Tongue (tissue), 2 donors: ENCODE data around the gene ZNF536. TPM values are rescaled to one million over a fixed set of nuclear protein-coding genes. Genes with fewer than 3 reads are reported as not detected.
"Not testable (repeated sequence)": the region's sequence is repeated elsewhere in the genome, so short reads cannot be mapped to it uniquely, and the experiment has no call there.

Experiments
- DNase-seq: peaks from one replicate; pipeline ENCODE4 v3.0.0-alpha.2; 2015
- total RNA-seq: library from RNA; depleted of rRNA; stranded (reverse); fragments of >200 nt; gene quantifications from one replicate; pipeline ENCODE4 v1.2.3, GENCODE V29; 2014

ZNF536 gene
- total RNA-seq, 1 donor from 2014 or later = 8.3 TPM

- DNase-seq = no peak
Measured at GRCh38 chr19:30419568-30420180, 47.5 kb downstream of the ZNF536 start.

GRCh38 chr19:30420316-30420715, 48.1 kb downstream of the ZNF536 start:
- DNase-seq = no peak

- no peak for DNase-seq
Measured at GRCh38 chr19:30420881-30421280, 48.7 kb downstream of the ZNF536 start.

GRCh38 chr19:30421571-30421970, 49.4 kb downstream of the ZNF536 start:
- DNase-seq = no peak

- peak; percentile 78 for DNase-seq
Measured at GRCh38 chr19:30423481-30423880, 51.3 kb downstream of the ZNF536 start.

- DNase-seq = no peak
Measured at GRCh38 chr19:30425885-30426838, 54.0 kb downstream of the ZNF536 start.

- no peak for DNase-seq
Measured at GRCh38 chr19:30426864-30427263, 54.7 kb downstream of the ZNF536 start.

- DNase-seq = no peak
Measured at GRCh38 chr19:30428092-30428680, 56.0 kb downstream of the ZNF536 start.

GRCh38 chr19:30428844-30429243, 56.7 kb downstream of the ZNF536 start:
- DNase-seq = no peak

- no peak for DNase-seq
Measured at GRCh38 chr19:30430206-30430734, 58.1 kb downstream of the ZNF536 start.

GRCh38 chr19:30431591-30431990, 59.4 kb downstream of the ZNF536 start:
- DNase-seq = no peak

GRCh38 chr19:30434797-30435594, 62.8 kb downstream of the ZNF536 start:
- no peak for DNase-seq

- DNase-seq = no peak
Measured at GRCh38 chr19:30437869-30438268, 65.7 kb downstream of the ZNF536 start.

- peak; percentile 36 for DNase-seq
Measured at GRCh38 chr19:30439310-30439709, 67.1 kb downstream of the ZNF536 start.

- DNase-seq = no peak
Measured at GRCh38 chr19:30441011-30441410, 68.8 kb downstream of the ZNF536 start.

- DNase-seq = no peak
Measured at GRCh38 chr19:30442674-30443073, 70.5 kb downstream of the ZNF536 start.

GRCh38 chr19:30443531-30444252, 71.5 kb downstream of the ZNF536 start:
- DNase-seq = no peak

GRCh38 chr19:30444253-30444671, 72.1 kb downstream of the ZNF536 start:
- DNase-seq = no peak

GRCh38 chr19:30444686-30445232, 72.6 kb downstream of the ZNF536 start:
- DNase-seq = no peak

- no peak for DNase-seq
Measured at GRCh38 chr19:30445385-30445784, 73.2 kb downstream of the ZNF536 start.

- not testable (repeated sequence) for DNase-seq
Measured at GRCh38 chr19:30446120-30446519, 73.9 kb downstream of the ZNF536 start.
